Measurements from ENCODE around the gene C10orf105.

DNA sequence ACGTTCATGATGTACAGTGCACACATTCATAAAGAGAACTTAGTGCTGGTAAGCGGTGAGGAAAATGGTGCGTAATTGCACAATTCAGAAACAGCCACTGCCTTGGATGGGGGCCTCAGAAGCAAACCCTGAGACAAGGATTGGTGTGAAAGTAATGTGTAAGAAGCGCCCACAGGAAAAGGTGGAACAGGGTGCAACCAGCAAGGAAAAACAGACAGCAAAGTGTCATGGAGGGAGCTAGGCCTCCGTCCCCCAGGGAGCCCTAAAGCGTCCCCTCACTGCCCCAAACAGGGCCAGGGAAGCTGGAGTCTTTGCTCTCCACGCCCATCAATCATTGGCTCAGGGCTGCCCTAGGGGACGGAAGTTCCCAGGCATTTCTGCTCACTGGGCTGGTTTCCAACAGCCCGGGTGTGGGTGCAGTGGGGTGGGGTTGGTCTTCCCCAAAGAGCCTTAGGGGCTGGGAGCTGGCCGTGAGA, 9.6 kb upstream of the C10orf105 start:
- TF ChIP-seq SPI1 (IDR thresholded peaks at IDR 0.05; ENCODE audit: low read depth, low read length) (no peak), POLR2A (IDR thresholded peaks at IDR 0.05; ENCODE audit: low read depth, low read length) (no peak), PAX5 (IDR thresholded peaks at IDR 0.05; ENCODE audit: insufficient read depth, low read length, severe bottlenecking) (no peak), POLR2AphosphoS5 (IDR thresholded peaks at IDR 0.05; ENCODE audit: low read depth, low read length) (no peak), POU2F2 (IDR thresholded peaks at IDR 0.05; ENCODE audit: low read depth, low read length) (no peak), TAF1 (IDR thresholded peaks at IDR 0.05; ENCODE audit: low read depth, low read length) (no peak)

Data from GM12891 (cell line).